Stimulated activated CD8-positive, alpha-beta memory T cell treated with anti-CD3 and anti-CD28 coated beads, Interleukin-4, amount 100 ng/mL, for 24 hours (primary cell): ENCODE measurements around the gene CLDN14.

Source experiments
- DNase-seq: peaks from one replicate; pipeline ENCODE4 v3.0.0-alpha.2; 2020; ENCODE audit warnings: low read depth

CLDN14 gene

DNA sequence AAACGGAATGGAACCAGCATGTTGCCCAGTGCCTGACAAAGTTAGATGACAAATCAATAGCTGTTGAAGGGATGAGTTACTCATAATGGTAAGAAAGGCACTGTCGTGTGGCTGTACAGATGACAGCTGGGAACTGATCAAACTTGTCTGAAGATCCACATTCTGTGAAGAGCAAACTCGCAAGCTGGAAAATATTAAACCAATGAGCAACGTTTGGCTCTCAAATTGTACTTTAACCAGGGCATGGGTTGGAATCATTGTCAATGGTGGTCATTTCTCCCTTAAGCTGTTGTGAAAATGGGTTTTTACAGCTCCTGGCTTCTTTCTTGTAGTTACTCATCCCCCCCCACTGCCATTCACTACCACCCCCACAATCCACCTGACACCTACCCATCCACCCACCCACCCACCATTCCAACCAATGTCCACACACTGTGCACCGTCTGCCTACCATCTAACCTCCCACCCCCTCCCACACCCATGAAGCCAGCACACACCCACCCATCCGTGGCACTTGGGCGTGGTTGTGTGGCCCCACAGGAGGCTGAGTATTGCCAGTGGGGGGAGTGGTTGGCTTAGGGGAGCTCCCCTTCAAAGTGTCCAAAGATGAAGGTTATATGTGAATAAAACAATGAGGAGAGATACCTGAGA lies 46.7 kb downstream of the CLDN14 start:
- no peak for DNase-seq

DNA sequence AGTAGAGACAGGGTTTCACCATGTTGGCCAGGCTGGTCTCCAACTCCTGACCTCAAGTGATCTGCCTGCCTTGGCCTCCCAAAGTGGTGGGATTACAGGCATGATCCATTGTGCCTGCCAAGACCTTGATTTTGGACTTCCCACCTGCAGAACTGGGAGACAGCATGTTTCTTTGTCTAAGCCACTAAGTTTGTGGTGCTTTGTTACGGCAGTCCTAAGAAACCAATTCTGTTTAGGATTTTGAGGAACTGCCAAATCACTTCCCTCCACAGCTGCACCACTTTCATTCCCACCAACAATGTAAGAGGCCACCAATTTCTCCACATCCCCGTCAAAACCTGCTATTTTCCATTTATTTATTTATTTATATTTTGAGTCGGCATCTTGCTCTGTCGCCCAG lies 48.7 kb downstream of the CLDN14 start:
- DNase-seq: no peak

DNA sequence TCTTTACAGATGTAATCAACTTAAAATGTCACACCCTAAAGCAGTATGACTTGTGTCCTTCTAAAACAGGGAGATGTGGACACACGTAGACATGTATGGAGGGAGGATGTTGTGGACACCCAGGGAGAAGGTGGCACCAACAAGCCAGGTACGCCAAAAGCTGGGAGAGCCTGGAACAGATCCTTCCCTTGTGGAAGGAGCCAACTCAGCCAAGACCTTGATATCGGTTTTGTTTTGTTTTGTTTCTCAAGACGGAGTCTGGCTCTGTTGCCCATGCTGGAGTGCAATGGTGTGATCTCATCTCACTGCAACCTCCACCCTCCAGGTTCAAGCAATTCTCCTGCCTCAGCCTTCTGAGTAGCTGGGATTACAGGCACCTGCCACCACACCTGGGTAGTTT lies 49.1 kb downstream of the CLDN14 start:
- DNase-seq: no peak

DNA sequence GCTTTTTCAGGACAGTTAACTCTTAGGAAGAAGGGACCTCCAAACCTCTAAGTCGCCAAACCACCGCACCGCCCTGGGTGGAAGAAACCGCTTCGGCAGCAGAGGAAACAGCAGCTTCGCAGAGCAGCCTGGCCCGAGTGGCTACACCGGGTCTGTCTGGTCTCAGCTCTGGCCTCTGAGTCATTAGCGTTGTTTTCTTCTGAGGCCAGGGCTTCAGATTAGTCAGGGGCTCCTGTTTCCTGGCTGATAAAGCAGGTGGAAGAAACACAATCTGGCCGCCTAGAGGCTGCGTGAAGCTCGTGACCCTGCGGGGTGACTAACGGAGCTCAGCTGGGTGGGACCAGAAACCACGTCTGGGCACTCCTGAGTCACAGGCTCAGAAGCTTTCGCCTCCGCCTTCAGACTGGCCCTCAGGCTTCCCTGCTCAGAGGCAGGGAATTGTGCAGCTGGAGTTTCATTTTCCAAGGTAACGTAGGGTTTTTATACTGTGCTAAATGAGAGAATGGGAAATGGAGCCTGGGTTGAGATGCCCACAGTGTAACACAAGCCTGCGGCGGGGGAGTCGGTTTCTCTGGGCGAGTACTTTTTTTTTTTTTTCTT lies 49.9 kb downstream of the CLDN14 start:
- peak; percentile 66 for DNase-seq

DNA sequence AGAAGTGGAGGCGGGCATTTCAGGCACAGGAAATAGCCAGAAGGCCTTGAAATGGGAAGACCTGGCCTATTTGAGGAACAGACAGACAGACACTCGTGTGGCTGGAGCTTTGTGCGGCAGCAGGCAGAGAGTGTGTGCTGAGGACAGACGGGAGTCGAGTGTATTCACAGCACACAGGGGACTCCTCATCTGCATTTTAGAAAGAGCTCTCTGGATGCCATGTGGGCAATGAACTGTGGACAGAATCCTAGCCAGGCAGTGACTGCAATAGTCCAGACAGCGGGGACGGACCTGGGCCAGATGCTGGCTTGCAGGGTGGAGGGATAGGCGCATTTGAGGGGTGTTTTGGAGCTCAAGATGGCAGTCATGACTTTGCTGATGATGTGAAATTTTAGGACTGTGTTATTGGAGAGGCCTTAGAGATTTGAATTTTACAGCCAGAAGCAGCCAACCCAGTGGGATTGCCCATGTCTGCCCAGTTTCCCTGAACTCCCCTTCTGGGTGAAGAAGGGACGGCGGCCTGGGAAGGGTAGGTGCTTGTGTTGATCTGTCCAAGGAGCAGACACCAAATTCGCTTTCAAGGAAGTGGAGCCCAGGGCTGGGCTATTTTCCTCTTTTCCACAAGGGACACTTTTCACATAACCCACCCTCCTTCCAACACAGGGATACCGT lies 51.0 kb downstream of the CLDN14 start:
- no peak for DNase-seq

DNA sequence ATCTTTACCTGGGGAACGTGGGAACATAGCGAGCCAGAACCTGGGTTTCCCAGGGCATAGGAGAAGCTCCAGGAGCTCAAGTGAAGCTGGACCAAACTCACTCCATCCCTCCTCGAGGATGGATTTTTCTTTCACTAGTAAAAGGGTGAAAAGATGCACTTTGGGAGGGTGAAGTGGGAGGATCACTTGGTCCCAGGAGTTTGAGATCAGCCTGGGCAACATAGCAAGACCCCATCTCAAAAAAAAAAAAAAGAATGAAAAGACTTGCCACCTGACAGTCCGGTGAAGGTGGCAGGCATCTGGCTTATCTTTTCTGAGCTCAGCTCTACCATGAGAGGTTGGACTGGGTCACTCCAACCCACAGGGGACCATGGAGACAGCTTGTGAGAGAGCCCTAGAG lies 52.4 kb downstream of the CLDN14 start:
- no peak for DNase-seq

DNA sequence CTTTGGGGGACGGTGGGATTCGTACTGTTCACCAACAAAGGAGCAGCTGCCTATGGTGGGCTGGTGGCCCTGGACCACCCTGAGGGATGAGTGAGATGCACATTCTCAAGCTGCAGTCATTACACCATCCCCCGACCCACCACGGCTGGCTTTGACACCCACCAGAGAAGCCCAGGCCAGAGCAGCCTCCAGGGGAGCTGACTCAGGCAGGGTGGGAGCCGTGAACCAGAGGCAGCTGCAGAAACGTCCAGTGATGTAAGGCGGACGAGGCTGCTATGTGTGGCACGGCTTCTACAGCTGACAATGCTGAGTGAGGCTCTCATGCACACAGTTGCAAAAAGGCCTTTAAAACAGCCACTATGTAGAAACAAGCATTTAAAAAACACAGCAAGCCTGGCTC lies 54.6 kb downstream of the CLDN14 start:
- DNase-seq: no peak

DNA sequence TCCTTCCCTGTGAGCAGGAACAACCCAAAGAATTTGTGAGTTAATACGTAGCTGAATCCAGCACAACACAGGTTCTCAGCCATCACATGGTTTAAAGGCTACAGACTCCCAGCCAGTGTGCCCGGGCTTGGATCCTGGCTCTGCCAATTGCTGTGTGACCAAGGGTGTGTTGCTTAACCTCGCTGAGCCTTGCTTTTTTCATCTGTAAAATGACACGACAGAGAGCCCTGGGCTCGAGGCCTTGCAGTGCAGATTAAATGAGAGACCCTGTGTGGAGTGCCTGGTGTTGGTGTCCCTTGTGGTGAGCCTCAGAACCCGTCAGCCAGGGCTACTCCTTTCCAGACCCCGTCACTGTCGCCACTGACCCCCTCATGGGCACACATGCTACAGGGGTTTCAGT lies 55.3 kb downstream of the CLDN14 start:
- no peak for DNase-seq

DNA sequence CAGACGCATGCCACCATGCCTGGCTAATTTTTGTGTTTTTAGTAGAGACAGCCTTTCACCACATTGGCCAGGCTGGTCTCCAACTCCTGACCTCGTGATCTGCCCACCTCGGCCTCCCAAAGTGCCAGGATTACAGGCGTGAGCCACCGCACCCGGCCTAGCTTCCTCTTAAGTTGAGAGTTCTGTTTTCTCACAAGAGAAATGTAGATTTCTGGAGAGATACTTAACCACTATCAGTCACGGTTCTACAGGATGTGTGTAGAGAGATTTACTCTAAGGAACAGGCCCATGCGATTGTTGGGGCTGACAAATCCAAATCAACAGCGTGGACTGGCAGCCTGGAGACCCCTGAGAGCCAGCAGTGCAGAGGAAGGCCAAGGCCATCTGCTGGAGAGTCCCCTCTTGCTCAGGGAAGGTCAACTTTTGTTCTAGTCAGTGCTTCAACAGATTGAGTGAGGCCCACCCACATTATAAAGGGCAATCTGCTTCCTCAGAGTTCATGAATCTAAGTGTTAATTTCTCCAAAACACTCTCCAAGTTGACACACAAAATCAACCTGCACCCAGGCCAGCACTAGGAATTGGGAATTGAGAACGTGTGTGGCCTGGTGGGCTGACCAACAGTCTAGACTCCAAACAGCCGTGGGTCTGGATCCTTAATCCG lies 56.0 kb downstream of the CLDN14 start:
- DNase-seq: no peak

DNA sequence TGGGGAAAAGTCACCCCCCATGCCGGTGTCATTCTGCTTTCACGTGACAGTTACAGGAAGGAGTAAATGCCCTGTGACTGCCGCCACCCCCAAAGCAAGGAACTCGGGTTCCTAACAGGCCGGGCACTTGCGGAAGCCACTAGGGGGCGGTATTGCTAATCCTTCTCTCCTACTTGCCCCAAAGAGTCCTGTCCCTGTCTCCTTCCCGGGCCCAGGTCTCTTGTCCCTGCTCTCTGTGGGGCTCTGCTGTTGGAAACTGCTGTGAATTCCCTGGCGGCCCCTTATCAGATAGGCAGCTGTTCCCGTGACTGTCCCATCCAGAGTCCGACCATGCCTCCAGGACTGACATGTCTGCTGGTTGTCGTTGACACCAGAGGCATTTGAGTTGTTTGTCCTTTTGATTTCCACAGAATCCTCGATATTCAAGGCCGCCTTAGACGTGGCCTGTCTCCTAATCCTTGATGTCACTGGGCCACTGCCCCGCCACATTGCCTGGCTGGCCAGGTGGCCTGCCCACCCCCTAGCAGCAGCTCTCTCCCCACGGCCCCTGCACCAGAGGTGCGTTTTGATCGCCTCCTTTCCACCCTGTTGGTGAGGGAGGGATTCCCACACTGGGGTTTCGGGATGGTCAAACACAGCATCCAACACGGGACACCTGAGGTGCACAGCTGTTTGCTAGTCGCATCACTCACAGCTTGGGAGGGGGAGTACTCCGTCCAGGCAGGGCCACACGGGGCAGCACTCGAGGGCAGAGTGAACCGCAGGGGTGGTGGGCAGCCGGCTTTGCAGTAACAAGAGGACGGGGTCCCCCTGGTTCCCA lies 57.4 kb downstream of the CLDN14 start:
- DNase-seq: no peak

DNA sequence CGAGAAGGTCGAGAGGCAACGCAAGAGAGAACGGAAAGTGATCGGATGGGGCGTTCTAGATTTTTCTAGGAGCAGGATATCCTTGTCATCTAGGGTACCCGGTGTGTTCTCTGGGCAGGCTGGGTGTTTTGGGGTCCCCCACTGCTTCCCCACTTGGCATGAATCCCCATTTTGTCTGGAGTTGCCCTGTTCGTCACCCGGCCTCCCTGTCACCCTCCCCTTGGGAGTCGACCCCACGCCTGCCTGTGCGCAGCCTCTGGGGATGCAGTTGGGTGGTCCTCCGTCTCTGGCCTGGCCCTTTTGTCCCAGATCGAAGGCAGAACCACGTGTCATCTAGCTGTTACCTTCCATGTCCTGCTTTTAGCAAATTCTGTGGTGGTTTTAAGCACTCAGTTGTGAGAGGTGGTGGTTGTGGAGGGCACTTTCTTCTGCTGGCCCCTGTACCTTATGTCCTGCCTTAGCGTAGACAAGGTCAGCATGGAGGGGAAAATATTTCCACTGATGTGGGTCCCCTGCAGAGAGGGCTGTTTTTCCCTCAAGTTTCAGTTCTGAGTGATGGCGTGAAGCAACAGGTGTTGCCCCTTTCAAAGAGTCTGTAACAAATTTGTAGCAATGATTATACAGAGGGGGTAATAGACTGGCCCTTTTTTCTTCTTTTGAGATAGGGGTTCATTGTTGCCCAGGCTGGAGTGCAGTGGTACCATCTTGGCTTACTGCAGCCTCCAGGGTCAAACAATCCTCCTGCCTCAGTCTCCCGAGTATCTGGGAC lies 59.2 kb downstream of the CLDN14 start:
- no peak for DNase-seq

DNA sequence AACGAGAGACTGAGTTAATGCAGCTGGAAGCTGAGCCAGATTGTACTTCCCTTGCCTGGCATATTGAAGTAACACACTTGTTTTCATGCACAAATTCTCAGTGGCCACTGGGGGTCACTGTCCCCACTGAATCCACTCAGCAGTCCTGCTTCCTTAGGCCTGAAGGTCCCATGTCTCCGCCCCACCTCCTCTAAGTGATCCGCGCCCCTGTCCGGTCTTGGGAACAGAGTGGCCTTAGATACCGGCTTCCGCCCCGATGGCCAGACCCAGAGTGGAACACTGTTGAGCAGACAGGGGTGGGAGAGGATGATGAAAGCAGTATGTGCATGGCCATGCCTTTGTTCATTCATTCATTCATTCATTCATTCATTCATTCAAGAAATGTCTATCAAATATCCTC lies 59.9 kb downstream of the CLDN14 start:
- peak; percentile 11 for DNase-seq

DNA sequence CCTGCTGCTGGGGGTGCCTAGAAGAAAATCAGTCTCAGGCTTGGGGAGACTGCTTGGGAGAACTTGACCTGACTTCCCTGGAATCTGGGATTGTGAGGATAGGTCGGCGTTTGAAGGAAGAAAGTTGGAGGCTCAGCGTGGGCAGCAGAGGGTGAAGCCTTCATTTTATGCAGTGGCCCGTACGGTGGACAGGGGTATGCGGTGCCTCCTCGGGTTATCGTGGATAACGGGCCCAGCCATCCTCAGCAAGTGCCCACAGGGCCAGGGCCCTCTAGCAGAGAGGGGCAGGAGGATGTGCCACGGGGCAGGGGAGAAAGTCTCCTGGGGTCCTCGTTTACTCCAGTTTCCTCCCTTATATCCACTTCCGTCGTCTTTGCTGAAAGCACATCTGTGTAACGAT lies 60.7 kb downstream of the CLDN14 start:
- DNase-seq: no peak

DNA sequence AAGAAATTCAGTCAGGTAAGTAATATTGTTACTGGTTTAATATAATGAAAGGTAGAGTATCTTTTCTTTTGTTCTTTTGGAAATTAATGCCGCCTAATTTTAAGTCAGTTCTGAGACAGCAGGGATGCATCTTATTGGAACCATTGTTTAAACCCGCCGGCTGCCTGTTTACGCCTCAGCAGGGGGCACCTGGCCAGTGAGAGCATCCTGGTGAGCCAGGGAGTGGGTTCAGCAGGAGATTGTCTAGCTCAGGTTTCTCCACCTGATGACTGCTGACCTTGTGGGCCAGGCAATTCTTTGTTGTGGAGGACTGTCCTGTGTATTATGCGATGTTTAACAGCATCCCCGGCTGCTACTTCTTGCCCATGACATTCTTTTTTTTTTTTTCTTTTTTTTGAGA lies 64.5 kb downstream of the CLDN14 start:
- no peak for DNase-seq

DNA sequence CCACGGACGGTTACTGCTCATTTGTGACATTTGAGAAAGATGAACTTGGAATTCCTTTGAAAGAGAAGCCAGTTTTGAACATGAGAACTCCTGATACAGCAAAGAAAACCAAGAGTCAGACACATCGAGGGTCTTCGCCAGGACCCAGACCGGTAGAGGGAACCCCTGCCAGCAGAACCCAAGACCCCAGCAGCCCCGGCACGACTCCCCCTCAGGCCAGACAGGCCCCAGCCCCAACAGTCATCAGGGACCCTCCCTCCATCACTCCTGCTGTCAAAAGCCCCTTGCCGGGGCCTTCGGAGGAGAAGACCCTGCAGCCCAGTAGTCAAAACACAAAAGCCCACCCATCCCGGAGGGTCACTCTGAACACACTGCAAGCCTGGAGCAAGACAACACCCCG lies 67.0 kb downstream of the CLDN14 start:
- no peak for DNase-seq

DNA sequence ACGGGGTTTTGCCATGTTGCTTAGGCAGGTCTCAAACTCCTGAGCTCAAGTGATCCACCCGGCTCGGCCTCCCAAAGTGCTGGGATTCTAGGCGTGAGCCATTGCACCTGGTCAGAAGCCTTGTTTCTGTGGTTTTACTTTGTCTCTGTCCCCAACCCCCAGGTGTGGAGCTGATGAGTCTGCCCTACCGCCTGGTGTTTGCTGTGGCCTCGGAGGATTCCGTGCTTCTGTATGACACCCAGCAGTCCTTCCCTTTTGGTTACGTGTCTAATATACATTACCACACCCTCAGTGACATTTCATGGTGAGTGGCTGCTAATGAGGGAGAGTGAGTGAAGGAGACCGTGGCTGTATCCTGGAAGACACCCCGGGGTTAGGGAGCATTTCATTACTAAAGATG lies 68.6 kb downstream of the CLDN14 start:
- DNase-seq: no peak
